HG03520 (cell line): ENCODE data around the gene HNF1A.
"Not testable (repeated sequence)": the region's sequence is repeated elsewhere in the genome, so short reads cannot be mapped to it uniquely, and the experiment has no call there.

Experiments used
- ATAC-seq: cut with Tn5 transposase; IDR thresholded peaks from one replicate; pipeline ENCODE4 v1.9.1; 2021; ENCODE audit warnings: mild to moderate bottlenecking, moderate library complexity; ENCODE audit not compliant: unreplicated experiment

HNF1A gene

DNA sequence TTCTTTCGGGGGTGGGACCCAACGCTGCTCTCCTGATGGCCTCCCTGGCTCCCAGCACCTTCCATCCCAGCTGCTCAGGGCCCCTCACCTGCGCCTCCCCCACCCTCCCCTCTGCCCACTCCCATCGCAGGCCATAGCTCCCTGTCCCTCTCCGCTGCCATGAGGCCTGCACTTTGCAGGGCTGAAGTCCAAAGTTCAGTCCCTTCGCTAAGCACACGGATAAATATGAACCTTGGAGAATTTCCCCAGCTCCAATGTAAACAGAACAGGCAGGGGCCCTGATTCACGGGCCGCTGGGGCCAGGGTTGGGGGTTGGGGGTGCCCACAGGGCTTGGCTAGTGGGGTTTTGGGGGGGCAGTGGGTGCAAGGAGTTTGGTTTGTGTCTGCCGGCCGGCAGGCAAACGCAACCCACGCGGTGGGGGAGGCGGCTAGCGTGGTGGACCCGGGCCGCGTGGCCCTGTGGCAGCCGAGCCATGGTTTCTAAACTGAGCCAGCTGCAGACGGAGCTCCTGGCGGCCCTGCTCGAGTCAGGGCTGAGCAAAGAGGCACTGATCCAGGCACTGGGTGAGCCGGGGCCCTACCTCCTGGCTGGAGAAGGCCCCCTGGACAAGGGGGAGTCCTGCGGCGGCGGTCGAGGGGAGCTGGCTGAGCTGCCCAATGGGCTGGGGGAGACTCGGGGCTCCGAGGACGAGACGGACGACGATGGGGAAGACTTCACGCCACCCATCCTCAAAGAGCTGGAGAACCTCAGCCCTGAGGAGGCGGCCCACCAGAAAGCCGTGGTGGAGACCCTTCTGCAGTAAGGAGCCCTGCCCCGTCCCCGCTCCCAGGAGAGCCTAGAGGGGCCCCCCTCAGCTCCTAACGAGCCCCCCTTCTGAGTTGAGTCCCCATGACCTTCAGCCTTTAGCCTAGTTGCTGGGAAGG lies at the start of gene HNF1A:
Gene HNF1A (plus strand): TSS at position 248 of the 924 bp plus-strand sequence. CDS start 226 bp downstream, at position 474.
- ATAC-seq: no peak

DNA sequence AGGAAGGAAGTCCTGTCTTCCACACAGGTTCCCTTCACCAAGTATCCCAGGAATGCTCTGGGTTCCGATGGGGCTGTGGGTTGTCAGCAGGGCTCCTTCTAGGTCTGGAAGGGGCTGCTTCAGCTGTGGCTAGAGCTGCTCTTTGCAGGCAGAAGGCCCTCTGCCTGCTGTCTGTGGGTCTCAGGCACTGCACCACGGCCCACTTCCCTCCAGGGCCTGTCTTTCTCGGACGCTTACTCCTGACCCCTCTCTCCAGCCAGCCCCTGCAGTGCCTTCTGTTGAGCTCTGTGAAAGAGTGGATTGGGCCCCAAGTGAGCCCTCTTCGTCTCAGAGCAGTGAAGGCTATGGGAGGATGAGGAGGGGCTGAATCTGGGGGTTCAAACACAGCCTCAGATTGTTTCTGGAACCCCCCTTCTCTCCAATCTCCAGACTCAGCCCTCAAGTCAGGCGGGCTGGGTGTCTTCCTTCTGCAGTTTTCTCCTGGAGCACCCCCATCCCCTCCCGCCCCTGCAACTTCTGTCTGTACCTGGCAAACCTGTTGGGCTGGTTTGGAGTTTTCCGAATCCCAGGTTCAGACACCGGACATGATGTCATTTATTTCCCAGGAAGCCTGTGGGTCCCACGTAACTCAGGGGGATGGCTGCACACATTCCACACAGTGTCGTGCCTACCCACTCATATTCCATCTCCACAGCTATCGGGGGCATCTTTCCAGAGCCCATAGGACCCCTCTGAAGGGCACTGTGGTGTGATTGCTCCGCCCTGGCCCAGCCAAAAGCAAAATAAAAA lies 49.3 kb upstream of the HNF1A start:
- no peak for ATAC-seq

- ATAC-seq: no peak
These were observed 48.3 kb upstream of the HNF1A start for GRCh38 chr12:120930032-120930431.

DNA sequence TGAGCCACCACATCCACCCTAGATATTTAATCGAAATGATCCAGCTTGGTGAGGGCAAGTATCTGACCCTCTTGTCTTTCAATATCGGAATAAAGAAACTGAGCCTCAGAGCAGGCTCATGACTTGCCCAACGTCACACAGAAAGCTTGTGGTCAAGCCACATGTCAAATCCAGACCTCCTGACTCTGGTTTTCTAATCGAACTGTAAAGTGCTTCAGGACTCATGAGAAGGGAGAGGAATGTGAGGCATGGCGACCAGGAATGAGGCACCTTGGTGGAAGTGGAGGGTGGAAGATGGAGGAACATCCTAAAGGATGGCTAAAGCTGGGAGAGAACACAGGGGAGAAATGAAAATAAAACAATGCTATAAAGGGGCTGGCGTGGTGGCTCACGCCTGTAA lies 46.3 kb upstream of the HNF1A start:
- ATAC-seq: no peak

DNA sequence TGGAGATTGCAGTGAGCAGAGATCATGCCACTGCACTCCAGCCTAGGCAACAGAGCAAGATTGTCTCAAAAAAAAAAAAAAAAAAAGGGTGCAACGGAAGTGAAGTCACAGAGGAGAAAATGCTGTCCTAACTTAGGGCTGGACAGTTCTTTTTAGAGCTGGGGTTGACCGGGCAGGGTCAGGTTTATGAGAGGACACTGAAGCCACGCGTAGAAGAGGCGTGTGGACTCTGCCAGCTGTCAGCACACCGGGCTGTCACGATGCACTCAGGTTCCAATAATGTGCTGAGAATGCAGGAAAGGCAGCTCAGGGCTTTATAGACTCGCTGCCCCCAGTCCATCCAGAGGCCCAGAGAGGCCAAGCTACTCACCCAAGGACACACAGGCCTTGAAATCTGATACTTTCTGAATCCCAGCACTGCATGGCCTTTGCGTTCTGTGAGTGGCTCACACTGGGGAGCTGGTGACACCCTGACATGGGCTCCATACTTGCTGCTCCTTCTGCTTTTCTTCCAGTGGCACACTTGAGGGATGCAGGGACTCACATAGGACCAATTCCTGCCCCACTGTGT lies 45.3 kb upstream of the HNF1A start:
- no peak for ATAC-seq

DNA sequence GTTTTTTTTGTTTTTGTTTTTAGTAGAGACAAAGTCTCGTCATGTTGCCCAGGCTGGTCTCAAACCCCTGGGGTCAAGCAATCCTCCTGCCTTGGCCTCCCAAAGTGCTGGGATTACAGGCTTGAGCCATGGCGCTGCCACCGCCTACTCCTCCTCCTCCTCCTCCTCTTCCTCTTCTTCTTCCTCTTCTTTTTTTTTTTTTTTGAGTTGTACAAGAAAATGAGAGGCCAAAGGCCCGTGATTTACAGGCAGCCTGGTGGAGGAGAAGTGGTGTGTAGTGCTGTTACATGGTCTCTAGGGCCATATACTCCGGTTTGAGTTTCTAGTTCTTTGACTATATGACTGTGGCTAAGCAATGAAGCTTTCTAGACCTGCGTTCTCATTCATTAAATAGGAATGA lies 44.6 kb upstream of the HNF1A start:
- no peak for ATAC-seq

DNA sequence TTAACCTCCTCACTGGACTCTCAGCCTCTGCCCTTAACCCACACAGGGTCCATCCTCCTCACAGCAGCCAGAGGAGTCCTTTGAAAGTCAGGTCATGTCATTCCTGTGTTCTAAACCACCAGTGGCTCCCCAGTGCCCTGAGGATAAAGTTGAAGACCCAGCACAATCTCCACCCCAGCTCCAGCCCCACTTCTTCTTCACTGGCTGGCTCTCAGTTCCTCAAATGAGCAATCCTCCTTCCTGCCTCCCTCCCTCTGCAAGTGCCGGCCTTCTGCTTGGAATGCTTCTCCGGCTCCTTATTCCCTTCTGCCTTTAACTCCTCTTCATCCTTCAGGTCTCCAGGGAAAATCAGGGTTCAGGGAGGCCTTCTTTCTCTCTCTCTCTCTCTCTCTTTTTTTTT lies 42.1 kb upstream of the HNF1A start:
- no peak for ATAC-seq

GRCh38 chr12:120938496-120938895 lies 39.8 kb upstream of the HNF1A start:
- no peak for ATAC-seq

DNA sequence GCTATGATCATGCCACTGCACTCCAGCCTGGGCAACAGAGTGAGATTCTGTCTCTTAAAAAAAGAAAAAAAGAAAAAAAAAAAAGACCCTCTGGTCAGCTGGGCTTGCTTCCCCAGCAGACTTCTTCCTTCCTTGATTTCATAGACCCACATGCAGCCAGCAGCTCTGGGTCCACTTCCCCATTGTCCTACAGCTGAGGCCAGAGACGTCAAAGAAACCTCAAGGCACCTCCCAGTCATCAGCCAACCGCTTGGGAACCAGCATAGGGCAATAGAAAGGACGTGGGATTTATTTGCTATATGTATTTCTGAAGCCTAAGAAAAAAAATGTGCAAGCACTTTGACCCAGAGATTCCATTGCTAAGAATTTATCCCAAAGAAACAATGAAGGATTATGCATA lies 38.8 kb upstream of the HNF1A start:
- ATAC-seq: no peak

DNA sequence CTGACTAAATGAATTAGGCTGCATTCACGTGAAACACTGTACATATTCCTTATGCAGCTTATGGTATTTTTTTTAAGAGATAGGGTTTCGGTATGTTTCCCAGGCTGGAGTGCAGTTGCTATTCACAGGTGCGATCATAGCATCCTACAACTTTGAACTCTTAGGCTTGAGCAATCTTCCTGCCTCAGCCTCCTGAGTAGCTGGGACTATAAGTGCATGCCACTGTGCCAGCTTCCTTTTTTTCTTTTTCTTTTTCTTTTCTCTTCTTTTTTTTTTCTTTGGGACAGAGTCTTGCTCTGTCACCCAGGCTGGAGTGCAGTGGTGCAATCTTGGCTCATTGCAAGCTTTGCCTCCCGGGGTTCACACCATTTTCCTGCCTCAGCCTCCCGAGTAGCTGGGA lies 38.3 kb upstream of the HNF1A start:
- no peak for ATAC-seq

DNA sequence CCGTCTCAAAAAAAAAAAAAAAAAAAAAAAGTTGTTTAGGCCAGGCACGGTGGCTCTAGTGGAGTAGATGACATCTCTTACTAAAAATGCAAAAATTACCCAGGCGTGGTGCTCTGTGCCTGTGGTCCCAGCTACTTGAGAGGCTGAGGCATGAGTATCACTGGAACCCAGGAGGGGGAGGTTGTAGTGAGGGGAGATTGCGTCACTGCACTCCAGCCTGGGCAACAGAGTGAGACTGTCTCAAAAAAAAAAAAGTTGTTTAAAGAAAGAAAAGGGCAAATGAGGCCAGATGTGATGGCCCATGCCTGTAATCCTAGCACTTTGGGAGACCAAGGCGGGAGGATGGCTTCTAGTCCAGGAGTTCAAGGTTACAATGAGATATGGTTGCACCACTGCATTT lies 37.5 kb upstream of the HNF1A start:
- ATAC-seq: no peak

DNA sequence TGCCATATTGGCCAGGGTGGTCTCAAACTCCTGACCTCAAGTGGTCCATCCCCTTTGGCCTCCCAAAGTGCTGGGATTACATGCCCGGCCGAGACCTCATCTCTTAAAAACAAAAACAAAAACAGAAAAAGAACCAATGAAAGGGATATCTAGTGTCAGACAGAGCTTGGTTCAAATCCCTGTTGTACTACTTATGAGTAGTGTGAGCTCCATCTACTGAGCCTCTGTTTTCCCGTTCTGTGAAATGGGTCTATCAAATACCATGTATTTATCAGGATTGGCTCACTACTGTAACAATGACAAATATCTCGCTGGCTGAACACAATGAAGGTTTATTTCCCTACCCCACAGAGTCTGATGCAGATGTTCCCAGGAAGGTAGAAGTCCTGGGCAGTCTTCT lies 36.9 kb upstream of the HNF1A start:
- ATAC-seq: no peak

DNA sequence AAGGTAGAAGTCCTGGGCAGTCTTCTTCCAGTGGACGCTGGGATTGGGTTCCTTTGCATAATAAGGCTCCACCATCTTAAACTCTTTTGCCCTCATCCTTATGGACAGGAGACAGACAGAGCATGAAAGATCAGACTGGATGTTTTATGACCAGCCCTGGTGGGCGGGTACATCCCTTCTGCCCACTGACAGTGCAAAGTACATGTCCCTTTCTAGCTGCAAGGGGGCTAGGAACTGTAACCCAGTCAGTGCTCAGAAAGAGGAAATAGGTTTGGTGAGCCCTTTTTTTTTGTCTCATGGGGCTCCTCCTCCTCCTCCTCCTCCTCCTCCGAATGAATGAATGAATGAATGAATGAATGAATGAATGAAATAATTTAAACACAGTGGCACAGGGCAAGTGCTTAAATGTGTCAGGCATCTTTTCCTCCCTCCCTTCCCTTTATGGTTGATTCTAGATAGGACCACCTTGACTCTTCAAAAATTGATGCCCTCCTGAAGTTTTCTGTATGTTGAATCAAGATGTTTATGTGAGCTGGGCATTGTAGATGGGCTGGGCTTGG lies 36.4 kb upstream of the HNF1A start:
- ATAC-seq: no peak

GRCh38 chr12:120943482-120943881 lies 34.9 kb upstream of the HNF1A start:
- ATAC-seq: no peak

DNA sequence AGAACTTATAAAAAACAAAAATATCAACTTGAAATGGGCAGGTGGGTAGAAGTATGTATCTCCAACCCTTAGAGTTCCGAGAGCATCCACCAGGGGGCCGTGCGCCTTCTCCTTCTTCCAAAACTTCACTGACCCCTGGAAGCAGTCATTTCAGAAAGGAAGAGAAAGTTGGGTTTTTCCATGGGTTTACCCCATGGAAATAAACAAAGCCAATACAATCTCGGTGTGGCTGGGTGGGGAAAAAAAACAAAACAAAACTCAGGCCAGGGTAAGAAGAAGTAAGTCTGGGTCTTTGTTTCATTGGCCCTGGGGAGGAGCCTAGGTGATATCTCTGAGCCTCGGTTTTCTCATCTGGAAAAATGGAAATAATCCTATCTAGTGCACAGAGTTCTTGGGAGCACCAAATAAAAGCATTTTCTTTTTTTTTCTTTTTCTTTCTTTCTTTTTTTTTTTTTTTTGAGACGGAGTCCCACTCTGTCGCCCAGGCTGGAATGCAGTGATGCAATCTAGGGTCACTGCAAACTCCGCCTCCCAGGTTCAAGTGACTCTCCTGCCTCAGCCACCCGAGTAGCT lies 33.6 kb upstream of the HNF1A start:
- no peak for ATAC-seq

DNA sequence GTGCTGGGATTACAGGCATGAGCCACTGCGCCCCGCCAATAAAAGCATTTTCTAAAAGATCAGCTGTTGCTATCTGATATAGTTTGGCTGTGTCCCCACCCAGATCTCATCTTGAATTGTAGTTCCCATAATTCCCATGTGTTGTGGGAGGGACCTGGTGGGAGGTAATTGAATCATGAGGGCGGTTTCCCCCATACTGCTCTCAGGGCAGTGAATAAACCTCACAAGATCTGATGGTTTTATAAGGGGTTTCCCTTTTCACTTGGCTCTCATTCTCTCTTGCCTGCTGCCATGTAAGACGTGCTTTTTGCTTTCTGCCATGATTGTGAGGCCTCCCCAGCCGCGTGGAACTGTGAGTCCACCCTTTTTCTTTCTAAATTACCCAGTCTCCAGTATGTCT lies 32.8 kb upstream of the HNF1A start:
- not testable (repeated sequence) for ATAC-seq

GRCh38 chr12:120950260-120950799 lies 28.0 kb upstream of the HNF1A start:
- not testable (repeated sequence) for ATAC-seq

DNA sequence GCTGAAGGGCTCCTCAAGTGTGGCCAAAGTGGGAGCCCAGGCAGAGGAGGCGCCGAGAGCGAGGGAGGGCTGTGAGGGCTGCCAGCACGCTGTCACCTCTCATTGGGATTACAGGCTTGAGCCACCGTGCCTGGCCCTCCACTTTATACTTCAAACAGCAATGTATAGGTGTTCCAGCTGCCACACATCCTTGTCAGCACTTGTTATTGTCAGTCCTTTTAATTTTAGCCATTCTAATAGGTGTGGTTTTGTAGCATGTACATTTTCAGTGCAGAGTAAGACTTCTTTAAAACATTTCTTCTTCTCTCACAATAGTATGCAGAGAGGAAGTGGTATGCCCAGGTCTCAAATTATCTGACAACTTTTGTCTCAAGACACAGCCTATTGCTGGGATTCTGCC lies 27.5 kb upstream of the HNF1A start:
- ATAC-seq: no peak

GRCh38 chr12:120955232-120955631 lies 23.1 kb upstream of the HNF1A start:
- no peak for ATAC-seq

DNA sequence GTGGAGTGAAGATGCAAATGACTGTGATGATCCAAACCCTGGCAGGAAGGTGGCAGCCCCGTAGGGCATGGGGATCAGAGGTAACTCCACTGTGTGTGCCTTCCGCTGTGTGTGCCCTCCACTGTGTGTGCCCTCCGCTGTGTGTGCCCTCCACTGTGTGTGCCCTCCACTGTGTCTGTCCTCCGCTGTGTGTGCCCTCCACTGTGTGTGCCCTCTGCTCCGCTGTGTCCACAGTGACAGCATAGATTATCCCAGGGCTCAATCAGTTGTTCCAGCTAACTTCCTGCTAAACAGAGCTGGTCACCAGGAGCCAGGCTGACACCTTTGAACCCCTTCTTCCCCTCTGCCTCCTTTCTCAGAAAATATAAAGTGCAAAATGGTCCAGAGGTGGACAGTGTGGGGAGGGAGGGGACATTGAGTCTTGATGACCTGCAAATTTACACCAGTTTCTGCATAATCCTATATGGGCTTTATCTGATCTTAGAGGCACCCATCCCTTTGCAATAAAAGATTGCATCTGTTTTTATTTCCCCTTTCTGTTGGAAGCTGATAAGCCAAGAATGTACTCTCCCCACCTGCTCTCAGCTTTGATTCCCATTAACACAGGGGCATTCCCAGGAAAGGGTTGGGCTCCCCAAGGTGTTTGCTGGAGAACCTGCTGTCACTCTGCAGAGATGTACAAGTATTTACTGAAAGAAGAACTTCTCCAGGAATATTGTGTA lies 21.6 kb upstream of the HNF1A start:
- ATAC-seq: no peak
